NCI-H460 (cell line): ENCODE results near the gene CYP19A1. TPM values are rescaled to one million over a fixed set of nuclear protein-coding genes. Genes with fewer than 3 reads are reported as not detected.
"Not testable (repeated sequence)": the region's sequence is repeated elsewhere in the genome, so short reads cannot be mapped to it uniquely, and the experiment has no call there.

Experiments used
- DNase-seq: peaks from one replicate; pipeline ENCODE4 v3.0.0-alpha.2; 2016; ENCODE audit warnings: low read depth; ENCODE audit errors: extremely low read depth
- total RNA-seq: library from RNA; depleted of rRNA; stranded (reverse); fragments of >200 nt; shearing (Covaris generic); gene quantifications from 2 replicates; pipeline ENCODE4 v1.2.3, GENCODE V29; 2014

Gene CYP19A1
- total RNA-seq, 1 experiment from 2014 or later, result 0.79 TPM

- no peak for DNase-seq
These were observed 73.3 kb downstream of the CYP19A1 start for GRCh38 chr15:51265037-51265555.

DNA sequence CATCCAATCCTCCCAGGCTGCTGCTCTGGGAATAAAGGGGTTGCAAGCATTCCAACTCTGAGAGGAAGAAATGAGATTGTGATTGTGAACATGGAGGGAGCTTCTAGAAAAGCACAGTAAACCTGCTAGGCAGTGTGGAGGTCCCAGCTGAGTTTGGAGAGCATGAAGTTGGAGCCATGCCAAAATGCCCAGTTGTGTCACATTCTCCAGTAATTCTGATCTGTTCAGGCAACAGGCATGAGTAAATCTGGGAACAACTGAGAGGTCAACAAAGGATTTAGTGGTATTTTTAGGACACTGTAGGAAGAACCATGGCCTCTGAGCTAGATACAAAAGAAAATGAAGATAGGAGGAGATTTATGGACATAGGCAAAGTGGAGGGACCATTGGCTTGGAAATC, 74.7 kb downstream of the CYP19A1 start:
- DNase-seq, result no peak

DNA sequence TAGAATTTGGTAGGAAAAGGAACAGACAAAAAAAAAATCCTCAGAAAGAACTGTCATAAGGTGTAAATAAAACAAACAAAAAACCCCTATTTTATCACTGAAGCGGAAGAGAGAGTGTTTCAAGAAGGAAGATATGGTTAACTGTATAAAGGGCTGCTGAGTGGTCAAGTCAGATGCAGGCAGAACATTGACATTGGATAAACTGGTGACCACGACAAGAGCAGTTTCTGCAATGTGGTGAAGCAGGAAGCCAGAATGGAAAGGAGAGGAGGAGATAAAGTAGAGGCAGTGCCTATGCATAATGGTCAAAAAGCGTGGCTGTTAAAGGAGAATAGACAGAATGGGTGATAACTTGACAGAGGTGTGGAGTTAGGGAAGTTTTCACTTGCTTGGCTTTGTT, 75.3 kb downstream of the CYP19A1 start:
- DNase-seq, result no peak

DNA sequence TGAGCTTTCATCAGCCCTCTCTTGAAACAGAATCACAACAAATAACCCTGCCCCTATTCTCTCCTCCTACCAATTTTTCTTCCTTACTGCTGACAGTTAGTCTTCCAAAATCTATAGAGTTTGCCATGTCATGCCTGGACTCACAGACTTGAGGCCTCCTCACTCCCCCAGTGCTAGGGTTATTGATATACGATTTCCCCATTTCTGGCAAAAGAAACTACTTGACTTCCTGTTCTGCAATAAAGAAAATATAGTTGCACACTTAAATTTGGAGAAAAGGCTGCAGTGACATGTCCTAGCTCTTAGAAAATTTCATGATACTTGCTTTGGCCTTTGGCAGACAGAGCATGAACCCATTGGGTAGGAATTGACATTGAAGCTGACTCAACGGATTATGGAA, 75.9 kb downstream of the CYP19A1 start:
- DNase-seq, result no peak

- DNase-seq, result not testable (repeated sequence)
These were observed 77.3 kb downstream of the CYP19A1 start for GRCh38 chr15:51261113-51261512.

DNA sequence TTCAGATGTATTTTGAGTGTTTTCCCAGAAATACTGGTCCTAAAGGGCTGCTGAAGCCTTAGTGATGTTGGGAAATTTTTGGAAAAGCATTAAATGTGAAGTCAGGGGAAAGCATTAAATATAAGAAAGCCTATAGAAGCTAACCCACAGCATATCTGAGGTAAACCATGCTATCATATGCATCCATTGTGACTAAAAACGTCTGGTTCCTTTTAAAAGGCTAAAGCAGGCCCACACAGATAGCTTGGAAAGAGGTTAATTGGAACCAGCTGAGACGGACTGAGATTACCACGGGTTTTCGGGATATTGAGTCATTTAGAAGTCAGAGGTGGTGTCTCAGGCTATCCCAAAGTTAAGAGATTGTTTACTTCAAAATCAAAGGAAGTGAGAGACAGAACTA, 78.2 kb downstream of the CYP19A1 start:
- DNase-seq, result no peak

DNA sequence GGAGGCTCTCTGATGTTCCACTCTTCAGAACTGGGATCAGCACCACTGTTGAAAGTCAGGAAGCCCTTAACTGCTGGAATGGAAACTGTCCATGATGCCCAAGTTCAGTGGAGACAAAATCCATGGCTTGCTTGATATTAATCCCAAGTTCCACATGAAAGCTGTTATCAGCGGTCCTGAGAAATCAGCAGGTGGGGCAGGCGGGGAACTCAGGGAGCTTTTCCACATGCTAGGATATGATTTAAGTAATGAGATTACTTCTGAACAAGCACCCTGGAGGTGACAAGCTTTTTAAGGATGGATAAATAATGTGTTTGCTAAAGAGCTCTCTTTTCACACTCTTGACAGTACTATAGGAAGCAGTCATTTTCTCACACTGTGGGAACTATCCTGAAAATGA, 82.9 kb downstream of the CYP19A1 start:
- no peak for DNase-seq

GRCh38 chr15:51253366-51253765, 85.0 kb downstream of the CYP19A1 start:
- no peak for DNase-seq

DNA sequence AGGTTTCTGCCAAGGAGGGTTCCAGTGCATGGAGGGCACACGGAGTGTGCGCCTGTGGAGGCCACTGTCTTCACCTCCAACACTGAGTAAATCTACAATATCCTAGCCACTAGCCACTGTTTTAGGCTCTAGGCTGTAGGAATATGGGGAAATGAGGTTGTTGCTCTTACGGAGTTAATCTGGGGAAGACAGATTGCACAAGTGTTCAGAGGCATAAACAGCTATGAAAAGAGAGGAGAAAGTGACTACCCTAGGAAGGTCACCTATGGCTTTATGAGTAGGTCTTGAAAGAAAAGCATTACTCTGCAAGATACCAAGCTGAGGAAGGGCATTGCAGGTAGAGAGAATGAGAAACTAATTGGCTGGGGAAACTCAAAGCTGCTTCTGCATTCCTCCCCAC, 85.7 kb downstream of the CYP19A1 start:
- no peak for DNase-seq

GRCh38 chr15:51251556-51251955, 86.8 kb downstream of the CYP19A1 start:
- DNase-seq, result no peak

DNA sequence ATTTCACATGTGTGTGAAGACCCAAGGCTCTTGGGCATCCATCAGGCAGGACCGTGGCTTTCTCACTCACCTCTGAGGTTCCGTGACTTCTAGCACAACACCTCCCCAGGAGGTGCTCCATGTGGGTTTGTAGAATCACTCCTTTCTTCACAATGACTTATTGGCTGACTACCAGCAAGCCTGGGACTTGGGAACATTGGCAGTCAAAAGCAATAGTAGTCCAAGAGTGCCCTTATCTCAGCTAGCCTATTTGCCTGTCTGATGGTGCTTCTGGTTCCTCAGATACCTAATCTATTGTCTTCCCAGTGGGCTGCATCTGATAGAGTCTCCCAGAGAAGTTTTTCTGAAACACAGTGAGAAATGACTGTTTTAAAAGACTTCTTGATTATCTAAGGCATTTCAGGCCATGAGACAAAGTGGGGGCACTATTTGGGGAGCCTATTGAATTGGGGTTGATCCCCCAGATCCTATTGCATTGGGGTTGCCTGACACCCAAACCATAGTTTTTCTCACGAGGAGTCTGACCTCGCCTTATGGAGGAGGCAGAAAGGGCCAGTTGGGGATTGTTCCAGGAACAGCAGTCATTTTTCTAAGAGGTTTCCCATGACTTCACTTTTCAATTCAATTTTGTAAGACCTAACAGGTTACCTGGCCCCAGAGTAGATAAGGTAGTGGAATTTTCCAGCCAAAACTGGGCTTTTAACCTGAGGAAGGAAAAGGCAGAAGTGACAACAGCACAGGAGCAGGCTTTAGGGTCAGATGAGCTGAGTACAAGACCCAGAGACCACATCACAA, 88.0 kb downstream of the CYP19A1 start:
- no peak for DNase-seq

GRCh38 chr15:51245628-51246027, 92.8 kb downstream of the CYP19A1 start:
- DNase-seq, result no peak

DNA sequence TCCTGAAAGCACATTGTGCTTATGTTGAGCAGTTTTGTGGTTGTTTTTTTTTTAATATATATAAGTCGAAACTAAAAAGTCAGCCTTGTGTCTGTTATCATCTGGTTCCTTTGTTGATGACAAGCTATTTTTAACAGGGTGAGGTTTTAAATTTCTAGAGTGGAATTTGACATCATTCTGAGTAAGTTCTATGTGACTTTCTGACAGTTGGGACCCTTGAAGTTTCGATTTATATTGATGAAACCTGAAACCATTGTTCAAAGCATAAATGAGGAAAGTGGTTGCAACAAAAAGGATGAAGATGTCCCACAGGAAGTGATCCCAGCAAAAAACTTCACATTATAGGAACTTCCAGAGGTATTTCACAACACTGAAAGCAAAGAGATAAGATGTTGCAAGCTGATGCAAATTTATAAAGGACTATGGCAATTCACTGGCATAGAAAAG, 94.0 kb downstream of the CYP19A1 start:
- peak; percentile 17 for DNase-seq

DNA sequence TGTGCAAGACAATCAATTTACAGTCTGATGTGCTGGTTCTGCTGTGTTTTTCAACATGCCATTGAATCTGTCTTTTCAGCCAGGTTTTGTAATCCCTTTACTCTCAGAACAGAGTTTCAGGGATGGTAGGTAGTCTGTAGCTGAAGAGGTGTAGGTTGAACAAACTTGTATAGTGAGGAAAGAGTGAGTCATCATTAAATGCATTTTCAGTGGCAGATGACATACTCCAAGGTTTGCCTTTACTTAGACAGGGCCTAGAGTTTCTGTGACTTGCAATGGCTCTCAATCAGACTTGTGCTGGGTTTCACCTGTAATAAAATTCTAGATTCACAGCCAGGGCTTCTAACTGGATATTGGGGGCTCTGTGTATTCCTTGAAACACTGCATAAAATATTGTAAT, 94.6 kb downstream of the CYP19A1 start:
- DNase-seq, result peak; percentile 26

DNA sequence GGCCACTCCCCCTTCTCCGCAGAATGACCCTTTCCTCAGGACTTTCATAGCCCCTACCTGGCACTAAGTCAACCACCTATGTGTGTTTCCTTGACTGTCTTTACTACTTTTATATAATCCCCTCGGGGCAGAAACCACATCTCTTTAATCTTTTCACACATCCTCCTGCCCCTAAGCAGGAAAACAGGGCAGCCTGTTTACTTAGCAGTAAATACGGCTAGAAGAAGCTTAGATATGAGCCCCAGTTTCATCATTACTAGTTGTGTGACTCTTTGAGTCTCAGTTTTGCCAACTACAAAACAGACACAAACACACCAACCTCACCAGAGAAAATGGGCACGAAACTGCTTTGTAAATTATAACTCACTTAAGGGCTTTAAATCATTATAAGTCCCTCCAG, 98.3 kb downstream of the CYP19A1 start:
- DNase-seq, result no peak

- DNase-seq, result no peak
These were observed 100.6 kb downstream of the CYP19A1 start for GRCh38 chr15:51237816-51238215.

DNA sequence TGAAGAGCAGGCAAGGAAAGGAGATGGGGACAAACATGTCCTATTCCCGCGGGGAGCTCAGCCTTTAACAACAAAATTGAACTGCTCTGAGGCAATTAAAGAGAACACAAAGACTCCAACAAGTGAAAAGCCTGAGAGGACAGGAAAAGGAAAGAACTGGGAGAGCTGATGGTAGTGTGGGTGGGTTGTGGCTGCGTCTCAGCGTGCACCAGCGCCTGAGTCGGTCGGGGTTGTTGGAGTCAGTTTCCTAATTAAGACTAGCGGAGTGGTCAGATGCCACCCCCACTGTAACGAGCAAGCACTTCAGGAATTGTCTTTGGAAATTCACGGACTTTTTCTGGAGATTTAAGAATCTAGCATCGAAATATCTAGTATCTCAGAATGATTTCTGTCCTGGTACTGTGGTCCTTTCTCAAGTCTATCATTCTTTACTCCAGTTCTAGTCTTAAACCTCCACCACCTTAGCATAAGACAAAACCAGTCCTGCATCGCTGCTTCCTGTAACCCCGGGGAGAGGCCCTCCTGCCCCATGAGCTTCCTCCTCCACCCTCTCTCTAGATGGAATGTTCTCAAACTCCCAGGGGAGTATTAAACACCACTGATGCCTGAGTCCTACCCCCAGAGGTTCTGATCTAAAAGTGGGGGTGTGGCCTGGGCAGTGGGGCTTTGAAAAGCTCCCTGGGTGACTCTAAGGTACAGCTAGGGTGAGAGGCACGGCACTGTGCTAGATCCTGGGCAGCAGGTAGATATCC, 104.0 kb downstream of the CYP19A1 start:
- no peak for DNase-seq

- no peak for DNase-seq
These were observed 105.8 kb downstream of the CYP19A1 start for GRCh38 chr15:51232581-51232980.

- no peak for DNase-seq
These were observed 108.5 kb downstream of the CYP19A1 start for GRCh38 chr15:51229907-51230330.

GRCh38 chr15:51227940-51228732, 110.3 kb downstream of the CYP19A1 start:
- peak; percentile 58 for DNase-seq
